ENCODE results near the gene BFAR. TPM values are rescaled to one million over a fixed set of nuclear protein-coding genes. Genes with fewer than 3 reads are reported as not detected.
"Not testable (repeated sequence)": the region's sequence is repeated elsewhere in the genome, so short reads cannot be mapped to it uniquely, and the experiment has no call there.

The BFAR gene
- total RNA-seq, 8 experiments from 2014 or later, result 30.8 to 56.2 (median 46.0) TPM

GRCh38 chr16:14681115-14681514, 48.4 kb downstream of the BFAR start:
- in situ Hi-C loops (cut with MboI; ENCODE audit: low pct_unique_long_range_greater_than_20kb in 2 of 9, low sequenced_read_pairs in 9 of 9, unreplicated experiment in 9 of 9), result no loop called here
- Histone ChIP-seq H3K4me1 (replicated peaks in 1 of 2) (no peaks in the 10 kb centered on the region), H3K4me3 (no peak overlapping the region), H3K27ac (no peak overlapping the region)
- 60 to 100% (median 78%) methylated on average over 2 to 4 of the region's 4 CpGs; no CpG with 5 or more reads in 2 of the 10 experiments for WGBS, 10 experiments
- no peak for ATAC-seq (replicated peaks in 6 of 8)

DNA sequence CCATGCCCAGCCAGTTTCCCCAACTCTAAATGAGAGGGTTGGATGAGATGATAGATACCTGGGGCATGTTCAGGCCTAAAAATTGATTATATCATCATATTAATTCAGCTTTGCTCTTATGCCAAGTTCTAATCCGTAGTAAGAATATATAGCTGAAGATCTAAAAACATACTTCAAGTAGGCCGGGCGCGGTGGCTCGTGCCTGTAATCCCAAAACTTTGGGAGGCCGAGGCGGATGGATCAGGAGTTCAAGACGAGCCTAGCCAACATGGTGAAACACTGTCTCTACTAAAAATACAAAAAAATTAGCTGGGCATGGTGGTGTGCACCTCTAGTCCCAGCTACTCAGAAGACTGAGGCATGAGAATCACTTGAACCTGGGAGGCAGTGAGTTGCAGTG, 49.4 kb downstream of the BFAR start:
- WGBS, 10 experiments, result 63 to 100% (median 85%) methylated on average over 2 to 8 of the region's 8 CpGs; no CpG with 5 or more reads in 3 of the 10 experiments
- Histone ChIP-seq H3K4me1 (replicated peaks in 1 of 2) (no peaks in the 10 kb centered on the region), H3K4me3 (no peak overlapping the region), H3K27ac (no peak overlapping the region)
- in situ Hi-C loops (cut with MboI; ENCODE audit: low pct_unique_long_range_greater_than_20kb in 2 of 9, low sequenced_read_pairs in 9 of 9, unreplicated experiment in 9 of 9), result no loop called here
- no peak for ATAC-seq (replicated peaks in 6 of 8)

DNA sequence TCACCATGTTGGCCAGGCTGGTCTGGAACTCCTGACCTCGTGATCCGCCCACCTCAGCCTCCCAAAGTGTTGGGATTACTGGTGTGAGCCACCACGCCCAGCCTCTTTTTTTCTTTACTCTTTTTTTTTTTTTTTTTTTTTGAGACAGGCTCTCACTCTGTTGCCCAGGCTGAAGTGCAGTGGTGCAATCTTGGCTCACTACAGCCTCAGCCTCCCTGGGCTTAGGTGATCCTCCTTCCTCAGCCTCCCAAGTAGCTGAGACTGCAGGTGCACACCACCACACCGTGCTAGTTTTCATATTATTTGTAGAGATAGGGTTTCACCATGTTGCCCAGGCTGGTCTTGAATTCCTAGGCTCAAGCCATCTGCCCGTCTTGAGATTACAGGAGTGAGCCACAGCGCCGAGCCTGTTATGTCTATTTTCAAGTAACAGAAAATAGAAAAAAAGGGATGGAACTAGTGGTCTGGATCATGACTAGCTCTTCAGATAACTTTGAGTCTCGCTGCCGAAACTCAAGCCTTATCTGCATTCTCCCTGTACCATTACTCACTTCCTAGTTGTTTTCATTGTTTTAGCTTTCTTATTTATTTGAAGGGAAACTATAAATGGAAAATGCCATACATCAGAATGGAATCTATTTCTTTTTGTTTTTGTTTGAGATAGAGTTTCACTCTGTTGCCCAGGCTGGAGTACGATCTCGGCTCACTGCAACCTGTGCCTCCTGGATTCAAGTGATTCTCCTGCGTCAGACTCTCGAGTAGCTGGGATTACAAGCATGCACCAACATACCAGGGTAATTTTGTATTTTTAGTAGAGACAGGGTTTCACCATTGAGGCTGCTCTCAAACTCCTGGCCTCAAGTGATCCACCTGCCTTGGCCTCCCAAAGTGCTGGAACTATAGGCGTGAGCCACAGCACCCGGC, 53.4 kb downstream of the BFAR start:
- in situ Hi-C loops (cut with MboI; ENCODE audit: low pct_unique_long_range_greater_than_20kb in 2 of 9, low sequenced_read_pairs in 9 of 9, unreplicated experiment in 9 of 9); H3K27ac ChIP-seq; ATAC-seq (replicated peaks in 6 of 8); H3K4me3 ChIP-seq; H3K4me1 ChIP-seq (replicated peaks in 1 of 2): not testable (repeated sequence)
- 62 to 93% (median 79%) methylated on average over 5 to 14 of the region's 15 CpGs for WGBS, 10 experiments

DNA sequence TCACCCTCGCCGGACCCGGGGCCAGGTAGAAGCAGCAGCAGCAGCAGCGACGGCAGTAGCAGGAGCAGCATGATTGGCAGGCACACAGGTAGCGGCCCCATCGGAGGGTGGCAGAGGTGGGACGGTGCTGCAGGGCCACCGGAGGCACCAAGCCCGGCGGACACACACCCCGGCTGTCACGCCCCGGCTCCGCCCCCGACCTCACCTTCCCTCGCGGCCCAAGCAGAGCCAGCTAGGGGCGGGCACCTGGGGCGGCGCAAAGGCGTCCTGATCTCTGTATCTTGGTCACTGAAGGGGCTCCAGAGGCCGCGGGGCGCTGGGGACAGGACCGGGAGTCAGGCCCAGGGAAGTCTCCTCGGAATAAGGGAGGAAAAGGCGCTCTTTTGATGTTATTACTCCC, 61.4 kb downstream of the BFAR start, which contains the start of gene PLA2G10:
Gene PLA2G10, minus strand, starts transcription at position 180 of the 400 bp plus-strand sequence. Its CDS starts 79 bp downstream, at position 101.
- ATAC-seq (replicated peaks in 6 of 8); H3K4me1 ChIP-seq (replicated peaks in 1 of 2); in situ Hi-C loops (cut with MboI; ENCODE audit: low pct_unique_long_range_greater_than_20kb in 2 of 9, low sequenced_read_pairs in 9 of 9, unreplicated experiment in 9 of 9); H3K4me3 ChIP-seq; H3K27ac ChIP-seq: not testable (repeated sequence)
- WGBS, 10 experiments, result no CpG with 5 or more reads among the region's 28 CpGs

DNA sequence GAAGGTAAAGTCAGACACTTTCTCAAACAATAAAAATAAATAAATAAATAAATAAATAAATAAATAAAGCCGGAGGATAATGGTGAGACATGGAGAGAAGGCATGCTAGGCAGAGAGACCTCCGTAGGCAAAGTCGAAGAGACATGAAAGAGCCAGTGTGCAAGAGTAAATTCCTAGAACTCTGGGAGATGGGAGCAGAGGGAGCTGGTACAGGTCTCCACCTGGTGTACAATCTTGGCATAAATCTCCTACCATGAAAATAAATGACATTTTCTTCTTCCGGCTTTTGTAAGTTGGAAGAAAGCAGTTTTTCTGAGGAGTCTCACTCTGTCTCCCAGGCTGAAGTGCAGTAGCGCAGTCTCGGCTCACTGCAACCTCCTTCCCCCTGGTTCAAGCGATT, 69.1 kb downstream of the BFAR start:
- H3K4me1 ChIP-seq (replicated peaks in 1 of 2); H3K27ac ChIP-seq; in situ Hi-C loops (cut with MboI; ENCODE audit: low pct_unique_long_range_greater_than_20kb in 2 of 9, low sequenced_read_pairs in 9 of 9, unreplicated experiment in 9 of 9); H3K4me3 ChIP-seq; ATAC-seq (replicated peaks in 6 of 8): not testable (repeated sequence)
- no CpG with 5 or more reads among the region's 7 CpGs for WGBS, 10 experiments

- WGBS, 10 experiments, result no CpG with 5 or more reads among the region's 11 CpGs
- H3K4me1 ChIP-seq (replicated peaks in 1 of 2); H3K4me3 ChIP-seq; ATAC-seq (replicated peaks in 6 of 8); H3K27ac ChIP-seq; in situ Hi-C loops (cut with MboI; ENCODE audit: low pct_unique_long_range_greater_than_20kb in 2 of 9, low sequenced_read_pairs in 9 of 9, unreplicated experiment in 9 of 9): not testable (repeated sequence)
Observed at GRCh38 chr16:14702672-14703071, 69.9 kb downstream of the BFAR start.

GRCh38 chr16:14703156-14704011, 70.6 kb downstream of the BFAR start, which contains the start of gene NPIPA3:
NPIPA3 (plus strand) TSS chr16:14703411; CDS start chr16:14708944, 5,533 bp downstream.
- peak; percentile 94 to 99 (median 97) for ATAC-seq (replicated peaks in 6 of 8)
- H3K4me1 ChIP-seq (replicated peaks in 1 of 2); H3K4me3 ChIP-seq; H3K27ac ChIP-seq; in situ Hi-C loops (cut with MboI; ENCODE audit: low pct_unique_long_range_greater_than_20kb in 2 of 9, low sequenced_read_pairs in 9 of 9, unreplicated experiment in 9 of 9): not testable (repeated sequence)
- no CpG with 5 or more reads among the region's 73 CpGs for WGBS, 10 experiments

Other genes starting within 250 kb of the BFAR start
- 10 to 100 TPM; 16.0 to 60.6 (median 27.5) TPM for gene PARN, start 2.7 kb upstream of the BFAR start, total RNA-seq
- gene PLA2G10, start 61.4 kb downstream of the BFAR start, total RNA-seq, result not detected
- 1 to 10 TPM; 1.1 to 7.0 (median 2.3) TPM for gene NPIPA3, start 70.5 kb downstream of the BFAR start, total RNA-seq
- 1 to 10 TPM in 7 of 8 experiments, under 1 TPM in 1; 0.71 to 3.5 (median 2.2) TPM for gene NPIPA2, start 109.6 kb downstream of the BFAR start, total RNA-seq
- gene NOMO1, start 200.8 kb downstream of the BFAR start, total RNA-seq, result 100 to 1,000 TPM in 2 of 8 experiments, 10 to 100 TPM in 6; 47.7 to 267 (median 72.9) TPM